Measurements from ENCODE around the gene SLC23A1. TPM values are rescaled to one million over a fixed set of nuclear protein-coding genes. Genes with fewer than 3 reads are reported as not detected.

Gene SLC23A1
- total and polyA plus RNA-seq, 2 donors (not counting 1 experiment from before 2014, with no cell fraction given) = 5.8 to 9.6 TPM

DNA sequence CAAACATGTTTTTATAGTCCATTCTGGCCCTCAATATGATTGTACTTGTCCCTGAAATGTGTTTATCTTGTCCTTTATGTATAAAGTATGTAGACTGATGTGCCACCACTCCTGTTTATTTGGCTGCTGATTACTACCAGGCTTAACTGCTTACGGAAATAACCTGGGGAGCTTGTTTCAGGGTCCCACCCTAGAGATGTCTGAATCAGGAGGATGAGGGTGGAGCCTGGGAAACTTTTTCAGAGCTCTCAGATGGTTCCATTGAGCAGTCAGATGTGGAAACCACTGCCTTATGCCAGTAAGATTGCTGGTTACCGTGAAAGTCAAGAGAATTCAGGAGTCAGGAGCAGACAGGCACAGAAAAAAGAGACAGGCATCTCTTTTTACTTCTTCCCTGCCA lies 19.2 kb downstream of the SLC23A1 start:
- intact Hi-C loops (cut with micrococcal nuclease) = no loop called here
- no peak overlapping the region for H3K4me2 ChIP-seq (replicated peaks; ENCODE audit: low read depth, low read length, poor library complexity, severe bottlenecking)
- H3K27me3 Mint-ChIP-seq = no peaks in the 10 kb centered on the region
- no peak overlapping the region for H3K27ac Mint-ChIP-seq
- no peak overlapping the region for H3K4me3 ChIP-seq (ENCODE audit: control extremely low read depth in 1 of 5, extremely low read depth in 1 of 5, insufficient read depth in 1 of 5, low read depth in 2 of 5, low read length in 4 of 5)
- no peak overlapping the region for H3K4me3 Mint-ChIP-seq
- peaks cover 13 to 41% of the 10 kb centered on the region in 2 experiments for H3K36me3 ChIP-seq (replicated peaks in 1 of 2; ENCODE audit: control extremely low read depth in 1 of 2, control insufficient read depth in 1 of 2, extremely low read depth in 1 of 2, insufficient read depth in 2 of 2, low read length in 1 of 2)
- peaks cover 49% of the 10 kb centered on the region for H4K20me1 ChIP-seq (ENCODE audit: control insufficient read depth, insufficient read depth, low read length, poor library complexity, severe bottlenecking)
- ATAC-seq (ENCODE audit: low read depth) = no peak
- H3K79me2 ChIP-seq (ENCODE audit: control insufficient read depth, insufficient read depth, low read length) = peaks cover 45% of the 10 kb centered on the region
- peaks cover 8% of the 10 kb centered on the region for H3K4me1 Mint-ChIP-seq
- no peaks in the 10 kb centered on the region for H3K9me3 ChIP-seq (ENCODE audit: control extremely low read depth in 1 of 3, control insufficient read depth in 2 of 3, insufficient read depth in 1 of 3, low read length in 2 of 3)
- H3K27me3 ChIP-seq (replicated peaks in 1 of 4; ENCODE audit: control extremely low read depth in 1 of 4, control insufficient read depth in 3 of 4, insufficient read depth in 4 of 4, low read length in 3 of 4) = no peaks in the 10 kb centered on the region
- ChIA-PET CTCF (no interaction called here), POLR2A (no interaction called here)
- no peak overlapping the region for H3K27ac ChIP-seq (ENCODE audit: low read length in 2 of 2)
- H2AFZ ChIP-seq (ENCODE audit: insufficient read depth, low read depth, low read length, poor library complexity, severe bottlenecking) = no peak overlapping the region
- H3K9me3 Mint-ChIP-seq (ENCODE audit: insufficient read depth) = no peaks in the 10 kb centered on the region
- no peak for TF ChIP-seq EZH2 (IDR thresholded peaks at IDR 0.05; ENCODE audit: borderline replicate concordance, insufficient read depth, low read depth, low read length, poor library complexity, severe bottlenecking)
- TF ChIP-seq, protein P1, sequence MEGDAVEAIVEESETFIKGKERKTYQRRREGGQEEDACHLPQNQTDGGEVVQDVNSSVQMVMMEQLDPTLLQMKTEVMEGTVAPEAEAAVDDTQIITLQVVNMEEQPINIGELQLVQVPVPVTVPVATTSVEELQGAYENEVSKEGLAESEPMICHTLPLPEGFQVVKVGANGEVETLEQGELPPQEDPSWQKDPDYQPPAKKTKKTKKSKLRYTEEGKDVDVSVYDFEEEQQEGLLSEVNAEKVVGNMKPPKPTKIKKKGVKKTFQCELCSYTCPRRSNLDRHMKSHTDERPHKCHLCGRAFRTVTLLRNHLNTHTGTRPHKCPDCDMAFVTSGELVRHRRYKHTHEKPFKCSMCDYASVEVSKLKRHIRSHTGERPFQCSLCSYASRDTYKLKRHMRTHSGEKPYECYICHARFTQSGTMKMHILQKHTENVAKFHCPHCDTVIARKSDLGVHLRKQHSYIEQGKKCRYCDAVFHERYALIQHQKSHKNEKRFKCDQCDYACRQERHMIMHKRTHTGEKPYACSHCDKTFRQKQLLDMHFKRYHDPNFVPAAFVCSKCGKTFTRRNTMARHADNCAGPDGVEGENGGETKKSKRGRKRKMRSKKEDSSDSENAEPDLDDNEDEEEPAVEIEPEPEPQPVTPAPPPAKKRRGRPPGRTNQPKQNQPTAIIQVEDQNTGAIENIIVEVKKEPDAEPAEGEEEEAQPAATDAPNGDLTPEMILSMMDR (IDR thresholded peaks at IDR 0.05) = no peak
- 100% methylated on average over 1 of the region's 2 CpGs for WGBS (ENCODE audit: insufficient coverage)
- H3K4me1 ChIP-seq (ENCODE audit: control insufficient read depth in 2 of 2, insufficient read depth in 2 of 2, low read length in 2 of 2) = no peaks in the 10 kb centered on the region
- no peak overlapping the region for H3K9ac ChIP-seq (ENCODE audit: low read length)
- no peak for DNase-seq

DNA sequence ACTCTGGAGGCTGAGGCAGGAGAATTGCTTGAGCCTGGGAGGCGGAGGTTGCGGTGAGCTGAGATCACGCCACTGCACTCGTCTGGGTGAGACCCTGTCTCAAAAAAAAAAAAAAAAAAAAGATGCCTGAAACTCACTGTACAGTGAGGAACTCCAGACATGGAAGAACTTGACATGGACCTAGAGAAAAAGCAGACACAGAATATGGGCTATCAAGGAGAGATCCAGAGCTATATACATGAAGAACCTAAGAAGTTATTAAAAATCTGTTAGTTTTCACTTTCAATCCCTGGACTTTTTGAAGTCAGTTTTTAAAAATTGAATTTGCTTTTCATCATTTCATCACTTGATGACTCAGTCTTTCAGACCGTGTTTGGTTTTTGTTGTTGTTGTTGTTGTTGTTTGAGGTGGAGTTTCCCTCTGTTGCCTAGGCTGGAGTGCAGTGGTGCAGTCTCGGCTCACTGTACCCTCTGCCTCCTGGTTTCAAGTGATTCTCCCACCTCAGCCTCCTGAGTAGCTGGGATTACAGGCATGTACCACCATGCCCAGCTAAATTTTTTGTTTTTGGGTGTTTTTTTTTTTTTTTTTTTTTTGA lies 21.2 kb downstream of the SLC23A1 start:
- Histone ChIP-seq H3K79me2 (ENCODE audit: control insufficient read depth, insufficient read depth, low read length) (peaks cover 65% of the 10 kb centered on the region), H3K4me3 (ENCODE audit: control extremely low read depth in 1 of 5, extremely low read depth in 1 of 5, insufficient read depth in 1 of 5, low read depth in 2 of 5, low read length in 4 of 5) (no peak overlapping the region), H3K4me2 (replicated peaks; ENCODE audit: low read depth, low read length, poor library complexity, severe bottlenecking) (no peak overlapping the region), H3K9me3 (ENCODE audit: control extremely low read depth in 1 of 3, control insufficient read depth in 2 of 3, insufficient read depth in 1 of 3, low read length in 2 of 3) (no peaks in the 10 kb centered on the region), H3K27me3 (replicated peaks in 1 of 4; ENCODE audit: control extremely low read depth in 1 of 4, control insufficient read depth in 3 of 4, insufficient read depth in 4 of 4, low read length in 3 of 4) (no peaks in the 10 kb centered on the region), H2AFZ (ENCODE audit: insufficient read depth, low read depth, low read length, poor library complexity, severe bottlenecking) (no peak overlapping the region), H3K36me3 (replicated peaks in 1 of 2; ENCODE audit: control extremely low read depth in 1 of 2, control insufficient read depth in 1 of 2, extremely low read depth in 1 of 2, insufficient read depth in 2 of 2, low read length in 1 of 2) (peaks cover 12 to 35% of the 10 kb centered on the region in 2 experiments), H4K20me1 (ENCODE audit: control insufficient read depth, insufficient read depth, low read length, poor library complexity, severe bottlenecking) (peaks cover 69% of the 10 kb centered on the region), H3K4me1 (ENCODE audit: control insufficient read depth in 2 of 2, insufficient read depth in 2 of 2, low read length in 2 of 2) (no peaks in the 10 kb centered on the region), H3K27ac (ENCODE audit: low read length in 2 of 2) (no peak overlapping the region), H3K9ac (ENCODE audit: low read length) (no peak overlapping the region)
- intact Hi-C loops (cut with micrococcal nuclease) = no loop called here
- DNase-seq = no peak
- WGBS (ENCODE audit: insufficient coverage) = 100% methylated on average over 4 of the region's 6 CpGs
- ATAC-seq (ENCODE audit: low read depth) = no peak
- no peak overlapping the region for H3K4me3 Mint-ChIP-seq
- H3K4me1 Mint-ChIP-seq = peaks cover 21% of the 10 kb centered on the region
- no peaks in the 10 kb centered on the region for H3K9me3 Mint-ChIP-seq (ENCODE audit: insufficient read depth)
- H3K27ac Mint-ChIP-seq = no peak overlapping the region
- no peaks in the 10 kb centered on the region for H3K27me3 Mint-ChIP-seq
- ChIA-PET CTCF (interaction anchor here (0.7 kb wide), 2 partner anchors 12 to 34 kb away, joined by 3 to 4 read pairs; no protein-coding TSS in a partner anchor), POLR2A (interaction anchor here (0.7 kb wide), 1 partner anchor 31 kb away, joined by 5 read pairs; no protein-coding TSS in a partner anchor)
- TF ChIP-seq, protein P1 (IDR thresholded peaks at IDR 0.05) = no peak
- no peak for TF ChIP-seq EZH2 (IDR thresholded peaks at IDR 0.05; ENCODE audit: borderline replicate concordance, insufficient read depth, low read depth, low read length, poor library complexity, severe bottlenecking)
